Lung (tissue), 12 donors: Measurements from ENCODE around the gene GFY. TPM values are rescaled to one million over a fixed set of nuclear protein-coding genes. Genes with fewer than 3 reads are reported as not detected.

Experiments
- ATAC-seq: fragments of 200-7000 bp; cut with Tn5 transposase; one replicate; pipeline ENCODE4 v1.9.1; 2020; ENCODE audit warnings: moderate number of reproducible peaks; ENCODE audit not compliant: insufficient read depth, low FRiP score
- DNase-seq, 3 donors: peaks; one replicate each; pipeline ENCODE4 v3.0.0-alpha.2; 2013 to 2017
- H3K27ac ChIP-seq, 2 donors: one replicate each; pipeline ENCODE4 v1.5.1; 2013; ENCODE audit warnings: mild to moderate bottlenecking in 2 of 2, moderate library complexity in 2 of 2, control low read depth in 1 of 2, inconsistent platforms in 1 of 2, low read depth in 1 of 2, low read length in 1 of 2
- H3K27me3 ChIP-seq, 3 donors: one replicate each; pipeline ENCODE4 v1.5.1; 2013; ENCODE audit warnings: low read length in 2 of 3; ENCODE audit not compliant: control insufficient read depth in 3 of 3, insufficient read depth in 3 of 3
- H3K36me3 ChIP-seq, 4 donors: one replicate each; pipeline ENCODE4 v1.5.1; 2013; ENCODE audit warnings: low read length in 4 of 4, mild to moderate bottlenecking in 1 of 4, moderate library complexity in 1 of 4; ENCODE audit not compliant: control insufficient read depth in 4 of 4, insufficient read depth in 4 of 4
- H3K4me1 ChIP-seq, 5 donors: one replicate each; pipeline ENCODE4 v1.5.1; 2013; ENCODE audit warnings: low read length in 5 of 5, mild to moderate bottlenecking in 2 of 5, moderate library complexity in 1 of 5; ENCODE audit not compliant: control insufficient read depth in 5 of 5, insufficient read depth in 5 of 5
- H3K4me3 ChIP-seq: one replicate; pipeline ENCODE4 v1.5.1; 2013; ENCODE audit warnings: mild to moderate bottlenecking, control low read depth, moderate library complexity
- H3K9ac ChIP-seq, 2 donors: one replicate each; pipeline ENCODE4 v1.5.1; 2013; ENCODE audit warnings: low read length in 2 of 2, control low read depth in 1 of 2; ENCODE audit not compliant: insufficient read depth in 1 of 2
- H3K9me3 ChIP-seq, 4 donors: one replicate each; pipeline ENCODE4 v1.5.1; 2013; ENCODE audit warnings: low read length in 3 of 4, mild to moderate bottlenecking in 1 of 4, moderate library complexity in 1 of 4; ENCODE audit not compliant: control insufficient read depth in 4 of 4, insufficient read depth in 3 of 4
- WGBS, 2 donors: extraction: QIAGEN DNeasy Blood & Tissue Kit; methylation state at CpG; one replicate each; pipeline ENCODE4 v1.1.7; 2013; 5-methylcytosine and 5-hydroxymethylcytosine counted together
- polyA plus RNA-seq, 2 donors: library from polyadenylated mRNA; stranded (reverse); fragments of 200-250 nt; gene quantifications; one replicate each; pipeline ENCODE4 v1.2.1, GENCODE V29; 2013
- total RNA-seq, 2 donors: library from RNA; depleted of rRNA in 1 of 2; stranded (reverse); fragments of >200 nt in 1 of 2; gene quantifications; one replicate each; pipeline ENCODE4 v1.2.1, GENCODE V29; 2014 to 2021
- TF ChIP-seq, protein P1 (sequence below): IDR thresholded peaks from 2 replicates; pipeline ENCODE4 v1.5.1; 2012; ENCODE audit warnings: mild to moderate bottlenecking; ENCODE audit errors: control extremely low read depth, extremely low read depth
- donor health status: control.
- donor health status: control.
- donor health status: Bipolar disorder and iron deficiency.
- donor health status: healthy.
- donor health status: DM: yes; HTN: yes; CAD: no.

The GFY gene
- total and polyA plus RNA-seq, 4 donors = not detected

DNA sequence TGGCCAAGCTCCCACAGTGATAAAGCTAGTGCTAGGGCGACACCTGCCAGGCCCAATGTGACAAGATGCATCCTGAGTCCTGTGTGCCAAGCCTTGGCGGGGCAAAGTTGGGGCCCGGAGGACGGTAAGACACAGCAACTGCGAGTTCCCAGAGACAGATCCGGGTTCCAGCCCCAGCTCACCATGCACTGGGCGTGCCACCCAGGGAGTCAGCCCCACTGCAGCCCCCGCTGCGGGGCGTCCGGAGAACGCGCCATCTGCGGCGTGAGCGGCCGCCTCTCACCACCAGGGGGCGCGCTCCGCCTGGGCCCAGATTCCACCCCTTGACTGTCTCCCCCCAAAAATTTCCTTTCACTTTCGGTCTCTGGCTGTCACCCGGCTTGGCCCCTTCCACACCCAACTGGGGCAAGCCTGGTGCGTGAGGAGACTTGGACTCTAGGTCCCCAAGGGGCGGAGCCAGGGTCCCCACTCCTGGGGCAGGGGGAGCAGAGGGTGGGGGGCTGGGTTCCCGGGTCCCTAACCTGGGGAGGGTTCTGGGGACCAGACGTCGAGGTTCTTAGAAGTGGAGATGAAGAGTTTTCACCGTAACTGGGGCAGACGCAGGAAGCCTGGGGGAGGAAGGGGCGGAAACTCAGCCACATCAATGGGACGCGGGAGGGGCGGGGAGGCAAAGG is 48.8 kb downstream of the GFY start, which contains the start of gene FLT3LG:
TSS of gene FLT3LG (plus strand) at position 348 of the 674 bp plus-strand sequence. CDS start 425 bp downstream, outside the sequence.
- peak within 1 kb of the TSS; percentile 63 to 70 for H3K9ac ChIP-seq
- WGBS, 2 donors = 1% methylated on average over 33 of the region's 33 CpGs
- DNase-seq = peak; percentile 82 to 85 (median 82)
- TF ChIP-seq, protein P1, sequence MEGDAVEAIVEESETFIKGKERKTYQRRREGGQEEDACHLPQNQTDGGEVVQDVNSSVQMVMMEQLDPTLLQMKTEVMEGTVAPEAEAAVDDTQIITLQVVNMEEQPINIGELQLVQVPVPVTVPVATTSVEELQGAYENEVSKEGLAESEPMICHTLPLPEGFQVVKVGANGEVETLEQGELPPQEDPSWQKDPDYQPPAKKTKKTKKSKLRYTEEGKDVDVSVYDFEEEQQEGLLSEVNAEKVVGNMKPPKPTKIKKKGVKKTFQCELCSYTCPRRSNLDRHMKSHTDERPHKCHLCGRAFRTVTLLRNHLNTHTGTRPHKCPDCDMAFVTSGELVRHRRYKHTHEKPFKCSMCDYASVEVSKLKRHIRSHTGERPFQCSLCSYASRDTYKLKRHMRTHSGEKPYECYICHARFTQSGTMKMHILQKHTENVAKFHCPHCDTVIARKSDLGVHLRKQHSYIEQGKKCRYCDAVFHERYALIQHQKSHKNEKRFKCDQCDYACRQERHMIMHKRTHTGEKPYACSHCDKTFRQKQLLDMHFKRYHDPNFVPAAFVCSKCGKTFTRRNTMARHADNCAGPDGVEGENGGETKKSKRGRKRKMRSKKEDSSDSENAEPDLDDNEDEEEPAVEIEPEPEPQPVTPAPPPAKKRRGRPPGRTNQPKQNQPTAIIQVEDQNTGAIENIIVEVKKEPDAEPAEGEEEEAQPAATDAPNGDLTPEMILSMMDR = peak; percentile 97
- peaks cover 0 to 3% (median 0%) of the 10 kb centered on the region in 3 donors for H3K27me3 ChIP-seq
- peaks cover 0 to 11% (median 4%) of the 10 kb centered on the region in 5 donors for H3K4me1 ChIP-seq
- no peaks in the 10 kb centered on the region for H3K9me3 ChIP-seq
- H3K27ac ChIP-seq = peak within 1 kb of the TSS; percentile 41 to 84
- ATAC-seq = peak; percentile 82
- peak within 1 kb of the TSS; percentile 43 for H3K4me3 ChIP-seq
- peaks cover 0 to 8% (median 0%) of the 10 kb centered on the region in 4 donors for H3K36me3 ChIP-seq

- no peak for DNase-seq
- TF ChIP-seq, protein P1 = no peak
- Histone ChIP-seq H3K27me3 (peaks cover 0 to 3% (median 0%) of the 10 kb centered on the region in 3 donors), H3K9ac (peak overlapping the region in 1 of 2 donors; percentile 70), H3K36me3 (peaks cover 0 to 6% (median 0%) of the 10 kb centered on the region in 4 donors), H3K9me3 (no peaks in the 10 kb centered on the region), H3K27ac (peak overlapping the region; percentile 41 to 84), H3K4me1 (peaks cover 0 to 11% (median 4%) of the 10 kb centered on the region in 5 donors), H3K4me3 (peak overlapping the region; percentile 42)
- no peak for ATAC-seq
- WGBS, 2 donors = 6 to 11% methylated on average over 11 of the region's 11 CpGs
These were observed 49.3 kb downstream of the GFY start for GRCh38 chr19:49474542-49474924.

GRCh38 chr19:49475191-49475917 is 50.2 kb downstream of the GFY start:
- peaks cover 0 to 11% (median 4%) of the 10 kb centered on the region in 5 donors for H3K4me1 ChIP-seq
- H3K9ac ChIP-seq = no peak overlapping the region
- no peaks in the 10 kb centered on the region for H3K9me3 ChIP-seq
- peaks cover 0 to 2% (median 0%) of the 10 kb centered on the region in 4 donors for H3K36me3 ChIP-seq
- TF ChIP-seq, protein P1 = no peak
- no peak for ATAC-seq
- peaks cover 0 to 3% (median 0%) of the 10 kb centered on the region in 3 donors for H3K27me3 ChIP-seq
- H3K4me3 ChIP-seq = no peak overlapping the region
- H3K27ac ChIP-seq = peak overlapping the region in 1 of 2 donors; percentile 84
- 71 to 73% methylated on average over 14 to 15 of the region's 15 CpGs for WGBS, 2 donors
- DNase-seq = peak in 1 of 3 donors; percentile 25
